Activated T-helper 1 cell treated with anti-CD3 and anti-CD28 coated beads, Interleukin-12 subunit alpha, Interleukin-12 subunit beta, Interleukin-2, Interleukin-4 antibody, amounts not matched to agents 30 ng/mL and 10 ng/mL and 1 ng/mL, durations not matched to agents 14 hours and 24 hours and 36 hours (primary cell): Measurements from ENCODE around the gene JMJD1C. TPM values are rescaled to one million over a fixed set of nuclear protein-coding genes. Genes with fewer than 3 reads are reported as not detected.

ENCODE experiments used
- DNase-seq: peaks from one replicate; pipeline ENCODE4 v3.0.0; 2021; ENCODE audit warnings: low spot score
- H3K27ac Mint-ChIP-seq: one replicate; pipeline ENCODE4 v1.8.0; 2021; ENCODE audit warnings: mild to moderate bottlenecking, mixed read lengths
- H3K27me3 Mint-ChIP-seq: one replicate; pipeline ENCODE4 v1.8.0; 2022; ENCODE audit warnings: mild to moderate bottlenecking, moderate library complexity, mixed read lengths; ENCODE audit not compliant: insufficient read depth
- H3K36me3 Mint-ChIP-seq: one replicate; pipeline ENCODE4 v1.8.0; 2021; ENCODE audit warnings: low read depth, mixed read lengths
- H3K4me1 Mint-ChIP-seq: one replicate; pipeline ENCODE4 v1.8.0; 2021; ENCODE audit warnings: low read depth, mixed read lengths
- H3K4me3 Mint-ChIP-seq: one replicate; pipeline ENCODE4 v1.8.0; 2021; ENCODE audit warnings: mild to moderate bottlenecking, moderate library complexity, mixed read lengths
- H3K9me3 Mint-ChIP-seq: one replicate; pipeline ENCODE4 v1.8.0; 2021; ENCODE audit warnings: mixed read lengths
- intact Hi-C: fragments of 100-400 bp; cut with micrococcal nuclease; formaldehyde crosslinking; loops from one replicate; pipeline ENCODE4 v1.15.1; 2024
- total RNA-seq: library from RNA; stranded (reverse); gene quantifications from 2 replicates; pipeline ENCODE4 v1.2.3, GENCODE V29; 2022

The JMJD1C gene
- total RNA-seq, 1 donor from 2014 or later: 48.0 TPM

GRCh38 chr10:63210611-63211196 is 255.1 kb downstream of the JMJD1C start:
- Mint-ChIP-seq H3K36me3 (peaks cover 53% of the 10 kb centered on the region), H3K27me3 (no peaks in the 10 kb centered on the region), H3K4me3 (no peak overlapping the region), H3K9me3 (peaks cover 6% of the 10 kb centered on the region), H3K27ac (peak overlapping the region; percentile 26), H3K4me1 (peaks cover 48% of the 10 kb centered on the region)
- no peak for DNase-seq
- intact Hi-C loops: loop anchor here (2.0 kb wide), 1 partner anchor 16 kb away; no protein-coding TSS in a partner anchor

GRCh38 chr10:63209705-63210104 is 256.1 kb downstream of the JMJD1C start:
- Mint-ChIP-seq H3K36me3 (peaks cover 51% of the 10 kb centered on the region), H3K27ac (no peak overlapping the region), H3K4me1 (peaks cover 58% of the 10 kb centered on the region), H3K9me3 (peaks cover 6% of the 10 kb centered on the region), H3K27me3 (no peaks in the 10 kb centered on the region), H3K4me3 (no peak overlapping the region)
- intact Hi-C loops: loop anchor here (2.0 kb wide), 1 partner anchor 17 kb away; no protein-coding TSS in a partner anchor
- no peak for DNase-seq

GRCh38 chr10:63208986-63209385 is 256.8 kb downstream of the JMJD1C start:
- no peaks in the 10 kb centered on the region for H3K27me3 Mint-ChIP-seq
- H3K4me3 Mint-ChIP-seq: no peak overlapping the region
- H3K9me3 Mint-ChIP-seq: peaks cover 6% of the 10 kb centered on the region
- peak overlapping the region; percentile 38 for H3K27ac Mint-ChIP-seq
- peaks cover 62% of the 10 kb centered on the region for H3K4me1 Mint-ChIP-seq
- intact Hi-C loops: no loop called here
- DNase-seq: no peak
- peaks cover 49% of the 10 kb centered on the region for H3K36me3 Mint-ChIP-seq

- DNase-seq: no peak
- peak overlapping the region; percentile 56 for H3K4me3 Mint-ChIP-seq
- intact Hi-C loops: loop anchor here (1.0 kb wide), 1 partner anchor 33 kb away; no protein-coding TSS in a partner anchor
Observed at GRCh38 chr10:63206997-63207811, 258.6 kb downstream of the JMJD1C start.

GRCh38 chr10:63206576-63206975 is 259.2 kb downstream of the JMJD1C start:
- peaks cover 62% of the 10 kb centered on the region for H3K4me1 Mint-ChIP-seq
- intact Hi-C loops: no loop called here
- no peak for DNase-seq
- H3K4me3 Mint-ChIP-seq: peak overlapping the region; percentile 19
- H3K27me3 Mint-ChIP-seq: no peaks in the 10 kb centered on the region
- peak overlapping the region; percentile 78 for H3K27ac Mint-ChIP-seq
- H3K9me3 Mint-ChIP-seq: peaks cover 1% of the 10 kb centered on the region
- peaks cover 37% of the 10 kb centered on the region for H3K36me3 Mint-ChIP-seq

More at GRCh38 chr10:63206997-63207811, 258.6 kb downstream of the JMJD1C start:
- Mint-ChIP-seq H3K36me3 (peaks cover 42% of the 10 kb centered on the region), H3K27me3 (no peaks in the 10 kb centered on the region), H3K9me3 (peaks cover 6% of the 10 kb centered on the region), H3K4me1 (peaks cover 66% of the 10 kb centered on the region), H3K27ac (peak overlapping the region; percentile 78)

GRCh38 chr10:63205421-63205820 is 260.4 kb downstream of the JMJD1C start:
- no peaks in the 10 kb centered on the region for H3K9me3 Mint-ChIP-seq
- H3K36me3 Mint-ChIP-seq: peaks cover 31% of the 10 kb centered on the region
- H3K27me3 Mint-ChIP-seq: no peaks in the 10 kb centered on the region
- DNase-seq: no peak
- peak overlapping the region; percentile 16 for H3K27ac Mint-ChIP-seq
- intact Hi-C loops: no loop called here
- H3K4me1 Mint-ChIP-seq: peaks cover 59% of the 10 kb centered on the region
- no peak overlapping the region for H3K4me3 Mint-ChIP-seq

GRCh38 chr10:63204667-63205391 is 260.9 kb downstream of the JMJD1C start:
- Mint-ChIP-seq H3K4me3 (peak overlapping the region; percentile 74), H3K36me3 (peaks cover 31% of the 10 kb centered on the region), H3K4me1 (peaks cover 59% of the 10 kb centered on the region), H3K27ac (peak overlapping the region; percentile 74), H3K27me3 (no peaks in the 10 kb centered on the region), H3K9me3 (no peaks in the 10 kb centered on the region)
- intact Hi-C loops: no loop called here
- DNase-seq: no peak

GRCh38 chr10:63201118-63201517 is 264.7 kb downstream of the JMJD1C start:
- H3K36me3 Mint-ChIP-seq: peaks cover 33% of the 10 kb centered on the region
- H3K27me3 Mint-ChIP-seq: no peaks in the 10 kb centered on the region
- peaks cover 30% of the 10 kb centered on the region for H3K4me1 Mint-ChIP-seq
- no peak overlapping the region for H3K27ac Mint-ChIP-seq
- no peak overlapping the region for H3K4me3 Mint-ChIP-seq
- intact Hi-C loops: no loop called here
- no peaks in the 10 kb centered on the region for H3K9me3 Mint-ChIP-seq
- no peak for DNase-seq

DNA sequence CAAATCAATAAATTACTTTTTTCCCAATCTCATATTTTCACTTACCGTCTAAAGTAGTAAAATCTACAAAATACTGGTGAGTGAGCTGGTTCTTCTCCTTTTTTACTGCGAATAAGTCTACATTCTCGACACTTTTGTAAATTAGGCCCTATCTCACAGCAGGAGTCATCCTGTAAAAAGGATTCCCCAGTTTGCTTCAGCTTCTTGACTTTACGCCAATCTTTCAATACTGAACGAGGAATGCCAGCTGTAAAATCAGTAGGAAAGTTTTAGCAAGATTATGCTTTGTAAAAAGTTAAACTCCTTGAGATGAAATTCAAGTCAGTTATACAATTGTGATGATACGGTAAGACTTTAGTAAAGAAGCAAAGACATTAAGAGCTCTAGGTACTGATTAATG is 265.3 kb downstream of the JMJD1C start:
- no peak overlapping the region for H3K4me3 Mint-ChIP-seq
- H3K27me3 Mint-ChIP-seq: no peaks in the 10 kb centered on the region
- peaks cover 24% of the 10 kb centered on the region for H3K4me1 Mint-ChIP-seq
- peaks cover 31% of the 10 kb centered on the region for H3K36me3 Mint-ChIP-seq
- H3K9me3 Mint-ChIP-seq: no peaks in the 10 kb centered on the region
- intact Hi-C loops: no loop called here
- no peak for DNase-seq
- no peak overlapping the region for H3K27ac Mint-ChIP-seq

DNA sequence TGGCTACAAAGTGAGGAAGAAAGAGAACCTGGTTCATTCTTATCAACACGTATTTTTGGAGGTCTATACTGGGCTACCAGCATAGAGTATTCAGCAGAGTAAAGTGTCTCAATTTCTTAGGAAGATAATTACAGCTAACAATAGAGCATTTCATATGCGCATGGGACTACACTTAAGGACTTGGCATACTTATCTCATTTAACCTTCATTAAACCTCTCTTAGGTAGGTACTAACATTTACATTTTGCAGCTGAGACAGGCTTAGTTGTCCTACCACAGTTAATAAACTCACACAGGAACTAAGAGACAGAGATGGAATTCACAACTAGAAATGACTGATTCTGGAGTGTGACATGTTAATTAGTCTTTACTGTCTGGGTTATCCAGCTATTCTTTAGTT is 266.1 kb downstream of the JMJD1C start:
- intact Hi-C loops: no loop called here
- H3K4me3 Mint-ChIP-seq: no peak overlapping the region
- H3K4me1 Mint-ChIP-seq: peaks cover 17% of the 10 kb centered on the region
- no peak overlapping the region for H3K27ac Mint-ChIP-seq
- H3K27me3 Mint-ChIP-seq: no peaks in the 10 kb centered on the region
- H3K36me3 Mint-ChIP-seq: peaks cover 30% of the 10 kb centered on the region
- no peak for DNase-seq
- no peaks in the 10 kb centered on the region for H3K9me3 Mint-ChIP-seq

- peaks cover 9% of the 10 kb centered on the region for H3K4me1 Mint-ChIP-seq
- DNase-seq: no peak
- no peaks in the 10 kb centered on the region for H3K9me3 Mint-ChIP-seq
- H3K36me3 Mint-ChIP-seq: peaks cover 41% of the 10 kb centered on the region
- no peak overlapping the region for H3K27ac Mint-ChIP-seq
- intact Hi-C loops: no loop called here
- H3K27me3 Mint-ChIP-seq: no peaks in the 10 kb centered on the region
- H3K4me3 Mint-ChIP-seq: no peak overlapping the region
Observed at GRCh38 chr10:63197344-63198092, 268.3 kb downstream of the JMJD1C start.

DNA sequence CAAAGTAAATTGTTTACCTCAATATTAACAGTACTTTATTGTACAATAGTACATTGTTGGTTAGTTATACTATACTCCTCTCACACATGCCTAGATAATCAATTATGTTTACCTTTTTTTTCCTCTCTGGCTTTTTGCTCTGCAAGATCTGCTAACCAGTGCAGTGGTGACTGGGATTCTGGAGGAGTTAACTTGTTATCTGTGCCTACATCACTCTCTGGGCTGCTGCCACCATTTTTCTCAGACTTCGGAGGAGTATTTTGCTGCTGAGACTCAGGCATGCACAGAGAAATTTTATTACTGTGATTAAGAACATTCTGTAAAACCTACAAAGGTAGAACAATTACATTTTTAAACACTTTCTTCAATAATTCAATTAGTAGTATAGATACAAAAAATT is 273.0 kb downstream of the JMJD1C start:
- no peak for DNase-seq
- peaks cover 33% of the 10 kb centered on the region for H3K36me3 Mint-ChIP-seq
- peaks cover 8% of the 10 kb centered on the region for H3K4me1 Mint-ChIP-seq
- H3K4me3 Mint-ChIP-seq: no peak overlapping the region
- no peaks in the 10 kb centered on the region for H3K9me3 Mint-ChIP-seq
- H3K27me3 Mint-ChIP-seq: no peaks in the 10 kb centered on the region
- peak overlapping the region; percentile 35 for H3K27ac Mint-ChIP-seq
- intact Hi-C loops: loop anchor here (2.0 kb wide), 1 partner anchor 14 kb away; no protein-coding TSS in a partner anchor
